ENCODE results near the gene SLC6A20.

The SLC6A20 gene

DNA sequence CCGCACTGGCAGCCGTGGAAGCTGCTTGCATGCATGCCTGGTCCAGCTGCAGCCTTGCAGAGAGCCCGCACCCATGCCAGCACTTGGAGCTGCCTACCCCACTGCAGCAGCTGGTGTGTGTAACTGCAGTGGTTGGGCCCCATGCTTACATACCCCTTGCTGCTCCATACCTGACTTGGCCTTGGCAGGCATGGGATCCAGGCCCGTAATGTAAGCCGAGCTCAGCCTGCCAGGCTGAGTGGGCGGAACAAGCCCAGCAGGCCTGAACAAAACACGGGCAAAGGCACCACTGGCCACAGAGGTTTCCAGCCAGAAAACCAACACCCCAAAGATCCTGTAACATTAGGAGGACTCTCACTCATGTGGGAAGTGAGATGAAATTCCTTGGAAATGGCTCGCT, 48.3 kb downstream of the SLC6A20 start:
- TF ChIP-seq CTCF (IDR thresholded peaks at IDR 0.05; ENCODE audit: poor library complexity, severe bottlenecking) = no peak
- no peaks in the 10 kb centered on the region for H3K4me1 ChIP-seq (ENCODE audit: insufficient read depth, poor library complexity, severe bottlenecking)
- H3K36me3 ChIP-seq (ENCODE audit: low read depth) = peaks cover 18% of the 10 kb centered on the region
- H3K9me3 ChIP-seq (ENCODE audit: severe bottlenecking) = no peaks in the 10 kb centered on the region
- H3K4me3 ChIP-seq (ENCODE audit: severe bottlenecking) = no peak overlapping the region
- DNase-seq (ENCODE audit: low spot score) = no peak
- ATAC-seq (ENCODE audit: low read depth) = peak; percentile 41
- no peaks in the 10 kb centered on the region for H3K27me3 ChIP-seq (ENCODE audit: insufficient read depth, poor library complexity, severe bottlenecking)
- H3K27ac ChIP-seq (ENCODE audit: poor library complexity, severe bottlenecking) = no peak overlapping the region

GRCh38 chr3:45746777-45747622, 49.3 kb downstream of the SLC6A20 start:
- Histone ChIP-seq H3K27ac (ENCODE audit: poor library complexity, severe bottlenecking) (no peak overlapping the region), H3K27me3 (ENCODE audit: insufficient read depth, poor library complexity, severe bottlenecking) (no peaks in the 10 kb centered on the region), H3K4me1 (ENCODE audit: insufficient read depth, poor library complexity, severe bottlenecking) (no peaks in the 10 kb centered on the region), H3K4me3 (ENCODE audit: severe bottlenecking) (no peak overlapping the region), H3K9me3 (ENCODE audit: severe bottlenecking) (no peaks in the 10 kb centered on the region), H3K36me3 (ENCODE audit: low read depth) (peaks cover 22% of the 10 kb centered on the region)
- TF ChIP-seq CTCF (IDR thresholded peaks at IDR 0.05; ENCODE audit: poor library complexity, severe bottlenecking) = no peak
- ATAC-seq (ENCODE audit: low read depth) = no peak
- no peak for DNase-seq (ENCODE audit: low spot score)

DNA sequence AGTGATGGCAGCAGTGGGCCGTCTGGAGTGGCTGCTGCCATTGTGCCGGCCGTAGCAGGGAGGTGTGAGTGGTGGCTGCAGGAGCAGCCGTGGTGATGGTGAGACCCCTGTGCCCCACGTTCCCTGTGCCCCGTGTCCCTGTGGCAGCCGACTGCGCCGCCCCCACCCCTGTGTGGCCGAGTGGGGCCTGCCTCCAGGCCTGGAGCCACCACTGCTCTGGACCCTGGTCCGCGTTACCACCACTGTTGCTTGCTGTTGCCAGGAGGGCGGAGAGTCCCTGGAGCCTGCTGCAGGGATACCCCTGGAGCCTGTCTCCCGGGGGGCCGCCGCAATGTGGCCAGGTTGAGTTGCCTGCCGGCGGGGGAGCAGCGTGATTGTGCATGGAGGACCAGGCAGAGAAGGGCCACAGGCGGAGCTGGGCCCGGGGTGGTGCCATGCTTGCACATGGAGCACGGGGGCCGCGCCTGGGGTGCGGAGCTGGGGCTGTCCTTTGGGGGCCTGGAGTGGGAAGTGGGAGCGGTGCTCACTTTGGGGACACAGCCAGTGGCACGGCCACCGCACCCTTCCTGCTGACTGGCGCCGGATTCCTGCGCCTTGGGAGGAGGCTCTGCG, 50.1 kb downstream of the SLC6A20 start:
- no peak for ATAC-seq (ENCODE audit: low read depth)
- no peak for TF ChIP-seq CTCF (IDR thresholded peaks at IDR 0.05; ENCODE audit: poor library complexity, severe bottlenecking)
- Histone ChIP-seq H3K9me3 (ENCODE audit: severe bottlenecking) (no peaks in the 10 kb centered on the region), H3K4me3 (ENCODE audit: severe bottlenecking) (no peak overlapping the region), H3K4me1 (ENCODE audit: insufficient read depth, poor library complexity, severe bottlenecking) (no peaks in the 10 kb centered on the region), H3K27me3 (ENCODE audit: insufficient read depth, poor library complexity, severe bottlenecking) (no peaks in the 10 kb centered on the region), H3K27ac (ENCODE audit: poor library complexity, severe bottlenecking) (no peak overlapping the region), H3K36me3 (ENCODE audit: low read depth) (peaks cover 22% of the 10 kb centered on the region)
- DNase-seq (ENCODE audit: low spot score) = no peak

- no peak overlapping the region for H3K27ac ChIP-seq (ENCODE audit: poor library complexity, severe bottlenecking)
- H3K4me1 ChIP-seq (ENCODE audit: insufficient read depth, poor library complexity, severe bottlenecking) = no peaks in the 10 kb centered on the region
- DNase-seq (ENCODE audit: low spot score) = no peak
- no peaks in the 10 kb centered on the region for H3K9me3 ChIP-seq (ENCODE audit: severe bottlenecking)
- H3K27me3 ChIP-seq (ENCODE audit: insufficient read depth, poor library complexity, severe bottlenecking) = no peaks in the 10 kb centered on the region
- no peak for ATAC-seq (ENCODE audit: low read depth)
- no peak overlapping the region for H3K4me3 ChIP-seq (ENCODE audit: severe bottlenecking)
- peaks cover 55% of the 10 kb centered on the region for H3K36me3 ChIP-seq (ENCODE audit: low read depth)
- no peak for TF ChIP-seq CTCF (IDR thresholded peaks at IDR 0.05; ENCODE audit: poor library complexity, severe bottlenecking)
Observed at GRCh38 chr3:45742461-45743089, 53.8 kb downstream of the SLC6A20 start.

Data from RWPE2 (cell line).